ENCODE data around the gene PTPRN2. TPM values are rescaled to one million over a fixed set of nuclear protein-coding genes. Genes with fewer than 3 reads are reported as not detected.

PTPRN2 gene
- total and polyA plus RNA-seq, 2 of the 13 experiments (the other 11 are each of a cell fraction or from before 2014, with no cell fraction given), result 2.5 to 24.2 TPM

GRCh38 chr7:157662981-157663716 is 924.5 kb downstream of the PTPRN2 start:
- FAIRE-seq, result no peak
- intact Hi-C loops (cut with micrococcal nuclease; ENCODE audit: unreplicated experiment), result no loop called here

GRCh38 chr7:157662110-157662791 is 925.4 kb downstream of the PTPRN2 start:
- POLR2A ChIA-PET, result no interaction called here
- no peak overlapping the region for H3K9ac ChIP-seq (ENCODE audit: insufficient read depth, low read depth, low read length)
- no peak for FAIRE-seq
- DNase-seq (ENCODE audit: low spot score), result no peak
- H3K4me3 ChIP-seq (replicated peaks in 1 of 3; ENCODE audit: insufficient read depth in 1 of 3, low read depth in 2 of 3, low read length in 3 of 3), result no peak overlapping the region
- no peaks in the 10 kb centered on the region for H3K79me2 ChIP-seq (ENCODE audit: insufficient read depth, low read length)
- H3K4me2 ChIP-seq (ENCODE audit: low read depth, low read length), result no peak overlapping the region
- no peaks in the 10 kb centered on the region for H3K36me3 ChIP-seq (replicated peaks in 1 of 2; ENCODE audit: control insufficient read depth in 1 of 2, insufficient read depth in 2 of 2, low read length in 2 of 2)
- no TSS peak for BruUV-seq (replicated peaks)
- intact Hi-C loops (cut with micrococcal nuclease; ENCODE audit: unreplicated experiment), result no loop called here
- H3K4me1 ChIP-seq (ENCODE audit: insufficient read depth, low read length), result no peaks in the 10 kb centered on the region
- no peaks in the 10 kb centered on the region for H3K9me3 ChIP-seq (ENCODE audit: low read length)
- H3K27me3 ChIP-seq (ENCODE audit: control insufficient read depth in 1 of 2, insufficient read depth in 2 of 2, low read length in 2 of 2), result peaks cover 0 to 21% of the 10 kb centered on the region in 2 experiments; a peak in 3 of 5 replicates
- WGBS (ENCODE audit: low lambda C conversion rate), result 70% methylated on average over 25 of the region's 26 CpGs
- TF ChIP-seq KDM1A (CRISPR knock-in tag; IDR thresholded peaks at IDR 0.05) (no peak), SAP130 (CRISPR knock-in tag; IDR thresholded peaks at IDR 0.05; ENCODE audit: low read depth) (no peak)
- H3K27ac ChIP-seq (ENCODE audit: extremely low read length, insufficient read depth, low read length), result no peak overlapping the region
- ATAC-seq, result no peak
- in situ Hi-C loops (cut with HindIII; ENCODE audit: extremely low pct_ligation_motif_present, low pct_unique_long_range_greater_than_20kb), result no loop called here
- CTCF ChIA-PET (ENCODE audit: low intra/inter-chr PET ratio, low total read pairs), result no interaction called here
- H2AFZ ChIP-seq (ENCODE audit: low read length), result no peak overlapping the region
- H4K20me1 ChIP-seq (ENCODE audit: insufficient read depth, low read length), result peaks cover 14% of the 10 kb centered on the region; the same call in 1 of the 2 replicates

More at GRCh38 chr7:157662981-157663716, 924.5 kb downstream of the PTPRN2 start:
- ChIA-PET CTCF (ENCODE audit: low intra/inter-chr PET ratio, low total read pairs) (no interaction called here), POLR2A (no interaction called here)
- in situ Hi-C loops (cut with HindIII; ENCODE audit: extremely low pct_ligation_motif_present, low pct_unique_long_range_greater_than_20kb), result no loop called here
- Histone ChIP-seq H3K27ac (ENCODE audit: extremely low read length, insufficient read depth, low read length) (no peak overlapping the region), H3K27me3 (ENCODE audit: control insufficient read depth in 1 of 2, insufficient read depth in 2 of 2, low read length in 2 of 2) (peaks cover 0 to 27% of the 10 kb centered on the region in 2 experiments; a peak in 3 of 5 replicates), H3K4me1 (ENCODE audit: insufficient read depth, low read length) (no peaks in the 10 kb centered on the region), H3K79me2 (ENCODE audit: insufficient read depth, low read length) (no peaks in the 10 kb centered on the region), H2AFZ (ENCODE audit: low read length) (no peak overlapping the region), H3K36me3 (replicated peaks in 1 of 2; ENCODE audit: control insufficient read depth in 1 of 2, insufficient read depth in 2 of 2, low read length in 2 of 2) (no peaks in the 10 kb centered on the region), H3K9ac (ENCODE audit: insufficient read depth, low read depth, low read length) (no peak overlapping the region), H3K4me3 (replicated peaks in 1 of 3; ENCODE audit: insufficient read depth in 1 of 3, low read depth in 2 of 3, low read length in 3 of 3) (no peak overlapping the region), H4K20me1 (ENCODE audit: insufficient read depth, low read length) (peaks cover 14% of the 10 kb centered on the region; the same call in 1 of the 2 replicates), H3K4me2 (ENCODE audit: low read depth, low read length) (no peak overlapping the region), H3K9me3 (ENCODE audit: low read length) (no peaks in the 10 kb centered on the region)
- no peak for DNase-seq (ENCODE audit: low spot score)
- 54% methylated on average over 24 of the region's 34 CpGs for WGBS (ENCODE audit: low lambda C conversion rate)
- no peak for TF ChIP-seq ISX (CRISPR knock-in tag; conservative IDR thresholded peaks at IDR 0.05)
- TF ChIP-seq CREB1 (IDR thresholded peaks at IDR 0.05), result peak; percentile 35; the same call in 1 of the 2 replicates
- no peak for TF ChIP-seq CREB1 (CRISPR knock-in tag; IDR thresholded peaks at IDR 0.05)
- TF ChIP-seq ZNF776 (CRISPR knock-in tag; IDR thresholded peaks at IDR 0.05), result no peak
- no peak for TF ChIP-seq POGZ (CRISPR knock-in tag; IDR thresholded peaks at IDR 0.05)
- TF ChIP-seq ZFP41 (CRISPR knock-in tag; IDR thresholded peaks at IDR 0.05; ENCODE audit: borderline replicate concordance), result no peak
- TF ChIP-seq ZNF691 (CRISPR knock-in tag; IDR thresholded peaks at IDR 0.05; ENCODE audit: borderline replicate concordance, low read depth), result no peak
- TF ChIP-seq CHD4 (IDR thresholded peaks at IDR 0.05; ENCODE audit: borderline replicate concordance, low read length), result no peak
- no peak for ATAC-seq
- no TSS peak for BruUV-seq (replicated peaks)
